ENCODE results near the gene ALDH1L1. TPM values are rescaled to one million over a fixed set of nuclear protein-coding genes. Genes with fewer than 3 reads are reported as not detected.

ALDH1L1 gene
- total RNA-seq, 1 donor from 2014 or later: 1.5 TPM

DNA sequence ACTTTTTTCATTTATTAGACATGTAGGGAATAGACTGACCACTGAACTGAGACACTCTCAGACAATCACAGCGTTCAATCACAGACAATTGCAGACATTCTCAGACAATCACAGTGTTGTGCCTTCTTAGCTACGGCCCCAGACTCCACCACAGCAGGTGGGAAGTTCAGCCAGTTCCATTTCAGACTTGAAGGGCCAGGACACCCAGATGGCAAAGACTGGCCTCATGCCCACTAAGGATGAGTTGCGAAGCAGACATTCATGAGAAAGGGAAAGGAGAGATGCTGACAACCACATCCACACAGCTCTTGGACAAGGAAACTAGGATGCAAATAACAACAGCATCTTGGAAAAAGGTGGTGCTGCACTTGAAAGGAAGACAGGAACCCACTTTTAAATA is 21.9 kb upstream of the ALDH1L1 start:
- no peaks in the 10 kb centered on the region for H3K36me3 Mint-ChIP-seq (ENCODE audit: unreplicated experiment)
- no peak for DNase-seq (ENCODE audit: extremely low spot score, unreplicated experiment)
- H3K4me1 Mint-ChIP-seq (ENCODE audit: unreplicated experiment): peaks cover 26% of the 10 kb centered on the region
- no peaks in the 10 kb centered on the region for H3K9me3 Mint-ChIP-seq (ENCODE audit: unreplicated experiment)
- TF ChIP-seq, protein P1, sequence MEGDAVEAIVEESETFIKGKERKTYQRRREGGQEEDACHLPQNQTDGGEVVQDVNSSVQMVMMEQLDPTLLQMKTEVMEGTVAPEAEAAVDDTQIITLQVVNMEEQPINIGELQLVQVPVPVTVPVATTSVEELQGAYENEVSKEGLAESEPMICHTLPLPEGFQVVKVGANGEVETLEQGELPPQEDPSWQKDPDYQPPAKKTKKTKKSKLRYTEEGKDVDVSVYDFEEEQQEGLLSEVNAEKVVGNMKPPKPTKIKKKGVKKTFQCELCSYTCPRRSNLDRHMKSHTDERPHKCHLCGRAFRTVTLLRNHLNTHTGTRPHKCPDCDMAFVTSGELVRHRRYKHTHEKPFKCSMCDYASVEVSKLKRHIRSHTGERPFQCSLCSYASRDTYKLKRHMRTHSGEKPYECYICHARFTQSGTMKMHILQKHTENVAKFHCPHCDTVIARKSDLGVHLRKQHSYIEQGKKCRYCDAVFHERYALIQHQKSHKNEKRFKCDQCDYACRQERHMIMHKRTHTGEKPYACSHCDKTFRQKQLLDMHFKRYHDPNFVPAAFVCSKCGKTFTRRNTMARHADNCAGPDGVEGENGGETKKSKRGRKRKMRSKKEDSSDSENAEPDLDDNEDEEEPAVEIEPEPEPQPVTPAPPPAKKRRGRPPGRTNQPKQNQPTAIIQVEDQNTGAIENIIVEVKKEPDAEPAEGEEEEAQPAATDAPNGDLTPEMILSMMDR (IDR thresholded peaks at IDR 0.05): no peak
- H3K4me3 Mint-ChIP-seq (ENCODE audit: unreplicated experiment): no peak overlapping the region
- peak overlapping the region; percentile 0 for H3K27ac Mint-ChIP-seq (ENCODE audit: unreplicated experiment)
- no peaks in the 10 kb centered on the region for H3K27me3 Mint-ChIP-seq (ENCODE audit: unreplicated experiment)

DNA sequence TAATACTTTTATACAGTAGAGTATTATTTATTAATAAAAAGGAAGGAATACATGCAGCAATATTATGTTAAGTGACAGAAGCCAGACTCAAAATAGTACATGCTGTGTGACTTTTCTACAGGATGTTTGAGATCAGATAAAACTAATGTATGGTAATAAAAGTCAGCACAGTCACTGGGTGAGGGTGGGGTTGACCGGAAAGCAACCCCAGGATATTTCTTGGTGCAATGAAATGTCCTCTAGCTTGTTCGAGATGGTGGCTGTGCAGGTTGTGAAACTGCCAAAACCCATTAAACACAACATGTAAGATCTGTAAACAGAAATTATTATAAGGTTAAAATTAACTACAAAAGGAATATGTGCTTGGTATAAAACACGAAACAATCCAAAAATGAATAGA is 20.8 kb upstream of the ALDH1L1 start:
- TF ChIP-seq, protein P1 (IDR thresholded peaks at IDR 0.05): no peak
- Mint-ChIP-seq H3K27me3 (ENCODE audit: unreplicated experiment) (no peaks in the 10 kb centered on the region), H3K4me1 (ENCODE audit: unreplicated experiment) (peaks cover 19% of the 10 kb centered on the region), H3K9me3 (ENCODE audit: unreplicated experiment) (no peaks in the 10 kb centered on the region), H3K27ac (ENCODE audit: unreplicated experiment) (no peak overlapping the region), H3K36me3 (ENCODE audit: unreplicated experiment) (no peaks in the 10 kb centered on the region), H3K4me3 (ENCODE audit: unreplicated experiment) (no peak overlapping the region)
- no peak for DNase-seq (ENCODE audit: extremely low spot score, unreplicated experiment)

DNA sequence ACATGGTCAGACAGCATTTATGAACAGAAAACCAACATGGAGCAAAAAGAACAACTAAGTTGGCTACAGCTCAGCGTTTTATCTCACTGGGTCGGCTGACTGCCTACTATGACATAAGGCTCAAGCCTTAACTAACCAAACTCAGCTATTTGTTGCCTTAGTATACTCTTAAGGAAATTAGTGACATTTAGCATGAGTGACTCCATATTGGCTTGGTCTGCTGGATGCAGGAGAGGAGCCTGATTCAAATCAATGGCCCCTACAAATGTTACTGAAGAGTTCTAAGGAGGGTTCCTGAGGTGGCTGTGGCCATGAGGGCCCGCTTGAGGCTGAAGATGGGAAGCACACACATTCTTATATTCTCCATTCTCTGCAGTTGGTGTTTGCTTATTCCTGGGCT is 20.1 kb upstream of the ALDH1L1 start:
- Mint-ChIP-seq H3K27me3 (ENCODE audit: unreplicated experiment) (no peaks in the 10 kb centered on the region), H3K27ac (ENCODE audit: unreplicated experiment) (no peak overlapping the region), H3K4me3 (ENCODE audit: unreplicated experiment) (no peak overlapping the region), H3K9me3 (ENCODE audit: unreplicated experiment) (no peaks in the 10 kb centered on the region), H3K36me3 (ENCODE audit: unreplicated experiment) (no peaks in the 10 kb centered on the region), H3K4me1 (ENCODE audit: unreplicated experiment) (peaks cover 13% of the 10 kb centered on the region)
- no peak for DNase-seq (ENCODE audit: extremely low spot score, unreplicated experiment)
- TF ChIP-seq, protein P1 (IDR thresholded peaks at IDR 0.05): no peak

DNA sequence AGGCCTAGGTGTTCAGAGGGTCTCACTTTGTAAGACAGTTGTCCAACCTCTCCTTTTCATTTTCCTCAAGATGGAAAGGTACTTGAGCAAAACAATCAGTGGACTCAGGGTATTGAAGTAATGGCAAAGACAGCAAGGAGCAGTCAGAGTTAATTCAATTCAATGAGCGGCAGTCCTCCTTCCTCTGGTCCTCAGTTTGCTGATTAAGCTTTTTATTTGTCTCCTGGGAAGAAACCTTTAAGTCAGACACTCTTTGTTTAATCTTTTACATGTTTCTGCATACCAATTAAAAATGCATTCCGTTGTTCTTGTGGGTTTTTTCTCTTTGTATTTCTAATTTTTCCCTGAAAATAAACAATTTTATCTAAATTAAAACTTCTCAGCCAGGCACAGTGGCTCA is 18.9 kb upstream of the ALDH1L1 start:
- peaks cover 11% of the 10 kb centered on the region for H3K9me3 Mint-ChIP-seq (ENCODE audit: unreplicated experiment)
- TF ChIP-seq, protein P1 (IDR thresholded peaks at IDR 0.05): no peak
- DNase-seq (ENCODE audit: extremely low spot score, unreplicated experiment): no peak
- no peak overlapping the region for H3K4me3 Mint-ChIP-seq (ENCODE audit: unreplicated experiment)
- H3K27ac Mint-ChIP-seq (ENCODE audit: unreplicated experiment): no peak overlapping the region
- H3K27me3 Mint-ChIP-seq (ENCODE audit: unreplicated experiment): no peaks in the 10 kb centered on the region
- peaks cover 7% of the 10 kb centered on the region for H3K36me3 Mint-ChIP-seq (ENCODE audit: unreplicated experiment)
- peaks cover 13% of the 10 kb centered on the region for H3K4me1 Mint-ChIP-seq (ENCODE audit: unreplicated experiment)

DNA sequence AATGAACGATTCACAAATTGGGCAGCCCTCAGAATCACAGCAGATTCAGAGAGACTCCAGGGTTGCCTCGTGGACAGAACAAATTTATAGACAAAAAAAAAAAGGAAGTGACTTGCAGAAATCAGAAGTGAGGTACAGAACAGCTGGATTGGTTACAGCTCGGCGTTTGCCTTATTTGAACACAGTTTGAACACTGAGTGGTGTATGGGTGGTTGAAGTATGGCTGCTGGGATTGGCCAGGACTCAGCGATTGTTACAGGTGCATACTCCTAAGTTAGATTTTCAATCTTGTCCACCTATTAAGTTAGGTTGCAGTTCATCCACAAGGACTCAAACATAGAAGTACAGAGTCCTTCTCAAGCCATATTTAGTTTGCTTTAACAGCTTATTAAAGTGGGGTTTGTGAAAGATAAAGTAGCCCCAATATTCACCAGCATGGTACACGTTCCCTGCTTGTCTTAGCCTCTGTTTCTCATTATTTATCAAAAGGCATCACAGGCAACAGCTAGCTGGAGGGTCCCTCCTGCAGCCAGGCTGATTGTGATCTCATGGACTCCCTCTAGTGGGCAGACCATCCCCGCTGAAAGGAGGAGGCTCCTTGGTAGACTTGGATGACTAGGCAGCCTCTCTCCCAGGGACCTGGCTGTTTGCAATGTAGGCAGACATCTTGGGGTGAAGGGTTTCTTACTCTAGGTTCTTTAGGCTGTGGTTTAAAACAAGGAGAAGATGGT is 17.6 kb upstream of the ALDH1L1 start:
- H3K4me3 Mint-ChIP-seq (ENCODE audit: unreplicated experiment): no peak overlapping the region

More for the DNA sequence above, 17.6 kb upstream of the ALDH1L1 start:
- H3K9me3 Mint-ChIP-seq (ENCODE audit: unreplicated experiment): peaks cover 13% of the 10 kb centered on the region
- no peak for DNase-seq (ENCODE audit: extremely low spot score, unreplicated experiment)
- TF ChIP-seq, protein P1 (IDR thresholded peaks at IDR 0.05): peak; percentile 80
- no peak overlapping the region for H3K27ac Mint-ChIP-seq (ENCODE audit: unreplicated experiment)
- peaks cover 10% of the 10 kb centered on the region for H3K4me1 Mint-ChIP-seq (ENCODE audit: unreplicated experiment)
- H3K27me3 Mint-ChIP-seq (ENCODE audit: unreplicated experiment): no peaks in the 10 kb centered on the region
- peaks cover 7% of the 10 kb centered on the region for H3K36me3 Mint-ChIP-seq (ENCODE audit: unreplicated experiment)

All from osteocyte (in vitro differentiated cells).